H1 (cell line): ENCODE measurements around the gene ELOVL6.
"Not testable (repeated sequence)": the region's sequence is repeated elsewhere in the genome, so short reads cannot be mapped to it uniquely, and the experiment has no call there.

Experiments used
- CEBPB ChIP-seq: IDR thresholded peaks from 2 replicates; pipeline ENCODE4 v1.6.1; 2012; ENCODE audit warnings: low read depth, low read length
- CREB1 ChIP-seq: IDR thresholded peaks from 2 replicates; pipeline ENCODE4 v1.6.1; 2012; ENCODE audit warnings: inconsistent platforms
- EP300 ChIP-seq, 2 experiments: IDR thresholded peaks; 1 replicate in 1 of 2; 2 replicates in 1 of 2; pipeline ENCODE4 v1.6.1; 2011 to 2012; ENCODE audit warnings: low read depth in 2 of 2, low read length in 2 of 2, mild to moderate bottlenecking in 2 of 2, borderline replicate concordance in 1 of 2, inconsistent platforms in 1 of 2, moderate library complexity in 1 of 2
- EZH2 ChIP-seq: fragments of 200-600 bp; sonication (generic); IDR thresholded peaks from 2 replicates; pipeline ENCODE4 v1.7.1; 2012; ENCODE audit warnings: low read depth, mild to moderate bottlenecking, moderate library complexity, low read length, inconsistent platforms; ENCODE audit not compliant: severe bottlenecking
- KDM5A ChIP-seq: fragments of 200-600 bp; IDR thresholded peaks from 2 replicates; pipeline ENCODE4 v1.7.1; 2012; ENCODE audit warnings: mild to moderate bottlenecking, low read length, inconsistent platforms, mixed read lengths
- POLR2A ChIP-seq, 2 experiments: IDR thresholded peaks; 1 replicate in 1 of 2; 2 replicates in 1 of 2; pipeline ENCODE4 v1.6.1; 2011; ENCODE audit warnings: low read depth in 2 of 2, low read length in 2 of 2, mild to moderate bottlenecking in 2 of 2; ENCODE audit errors: control extremely low read depth in 1 of 2
- POLR2AphosphoS5 ChIP-seq: IDR thresholded peaks from 2 replicates; pipeline ENCODE4 v1.6.1; 2011; ENCODE audit warnings: low read depth, low read length
- RAD21 ChIP-seq, 2 experiments: IDR thresholded peaks in 1 of 2; conservative IDR thresholded peaks in 1 of 2; 2 replicates each; pipeline ENCODE4 v1.6.1; 2011; ENCODE audit warnings: low read depth in 2 of 2, low read length in 2 of 2, improper control_type of control experiment in 1 of 2, inconsistent platforms in 1 of 2, mild to moderate bottlenecking in 1 of 2, moderate library complexity in 1 of 2
- SAP30 ChIP-seq: fragments of 300-600 bp; sonication (generic); IDR thresholded peaks from 2 replicates; pipeline ENCODE4 v1.7.1; 2012; ENCODE audit warnings: low read length, moderate library complexity, mild to moderate bottlenecking, inconsistent platforms; ENCODE audit not compliant: insufficient read depth, insufficient replicate concordance
- TF ChIP-seq, protein P1 (sequence below), 3 experiments: IDR thresholded peaks; 1 replicate in 2 of 3; 2 replicates in 1 of 3; pipeline versions ENCODE4 v1.5.1 to v1.6.1; 2011; ENCODE audit warnings: low read length in 3 of 3, mild to moderate bottlenecking in 3 of 3, inconsistent platforms in 2 of 3, low read depth in 1 of 3, moderate library complexity in 1 of 3; ENCODE audit not compliant: insufficient read depth in 1 of 3; ENCODE audit errors: control extremely low read depth in 1 of 3
- TF ChIP-seq, protein P2 (sequence below): IDR thresholded peaks from 2 replicates; pipeline ENCODE4 v1.6.1; 2012; ENCODE audit warnings: inconsistent platforms

- TF ChIP-seq, protein P1, sequence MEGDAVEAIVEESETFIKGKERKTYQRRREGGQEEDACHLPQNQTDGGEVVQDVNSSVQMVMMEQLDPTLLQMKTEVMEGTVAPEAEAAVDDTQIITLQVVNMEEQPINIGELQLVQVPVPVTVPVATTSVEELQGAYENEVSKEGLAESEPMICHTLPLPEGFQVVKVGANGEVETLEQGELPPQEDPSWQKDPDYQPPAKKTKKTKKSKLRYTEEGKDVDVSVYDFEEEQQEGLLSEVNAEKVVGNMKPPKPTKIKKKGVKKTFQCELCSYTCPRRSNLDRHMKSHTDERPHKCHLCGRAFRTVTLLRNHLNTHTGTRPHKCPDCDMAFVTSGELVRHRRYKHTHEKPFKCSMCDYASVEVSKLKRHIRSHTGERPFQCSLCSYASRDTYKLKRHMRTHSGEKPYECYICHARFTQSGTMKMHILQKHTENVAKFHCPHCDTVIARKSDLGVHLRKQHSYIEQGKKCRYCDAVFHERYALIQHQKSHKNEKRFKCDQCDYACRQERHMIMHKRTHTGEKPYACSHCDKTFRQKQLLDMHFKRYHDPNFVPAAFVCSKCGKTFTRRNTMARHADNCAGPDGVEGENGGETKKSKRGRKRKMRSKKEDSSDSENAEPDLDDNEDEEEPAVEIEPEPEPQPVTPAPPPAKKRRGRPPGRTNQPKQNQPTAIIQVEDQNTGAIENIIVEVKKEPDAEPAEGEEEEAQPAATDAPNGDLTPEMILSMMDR (IDR thresholded peaks at IDR 0.05; ENCODE audit: control extremely low read depth in 1 of 3, insufficient read depth in 1 of 3, low read depth in 1 of 3, low read length in 3 of 3) = not testable (repeated sequence)
- not testable (repeated sequence) for TF ChIP-seq POLR2AphosphoS5; CEBPB; EZH2; RAD21 (IDR thresholded peaks at IDR 0.05 in 1 of 2, conservative IDR thresholded peaks at IDR 0.05 in 1 of 2; ENCODE audit: low read depth in 2 of 2, low read length in 2 of 2); EP300 (IDR thresholded peaks at IDR 0.05; ENCODE audit: borderline replicate concordance in 1 of 2, low read depth in 2 of 2, low read length in 2 of 2); CREB1; KDM5A; POLR2A (IDR thresholded peaks at IDR 0.05; ENCODE audit: control extremely low read depth in 1 of 2, low read depth in 2 of 2, low read length in 2 of 2); SAP30
- TF ChIP-seq, protein P2, sequence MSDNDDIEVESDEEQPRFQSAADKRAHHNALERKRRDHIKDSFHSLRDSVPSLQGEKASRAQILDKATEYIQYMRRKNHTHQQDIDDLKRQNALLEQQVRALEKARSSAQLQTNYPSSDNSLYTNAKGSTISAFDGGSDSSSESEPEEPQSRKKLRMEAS = not testable (repeated sequence)
Measured at GRCh38 chr4:110193287-110193686, 5.1 kb downstream of the ELOVL6 start.
